Astrocyte of the spinal cord (primary cell): ENCODE data around the gene SH3BGRL2.

Source experiments
- DNase-seq: peaks from one replicate; pipeline ENCODE4 v3.0.0; 2011; ENCODE audit warnings: low read depth, low spot score
- H3K4me3 ChIP-seq: 2 replicates; pipeline ENCODE4 v1.5.1; 2011; ENCODE audit warnings: low read depth, mild to moderate bottlenecking, low read length, moderate library complexity
- CTCF ChIP-seq: IDR thresholded peaks from 2 replicates; pipeline ENCODE4 v1.5.1; 2012; ENCODE audit warnings: low read depth, mild to moderate bottlenecking, low read length, inconsistent platforms
- in situ Hi-C: cut with HindIII; loops from 2 replicates; pipeline ENCODE4 v1.10.0; 2017; ENCODE audit warnings: low sequenced_read_pairs

The SH3BGRL2 gene

GRCh38 chr6:79630883-79631692, at the start of gene SH3BGRL2:
Gene SH3BGRL2, plus strand, starts transcription at chr6:79631329. Its CDS starts 133 bp downstream, at chr6:79631462.
- in situ Hi-C loops: no loop called here
- peak within 1 kb of the TSS; percentile 82 for H3K4me3 ChIP-seq
- DNase-seq: peak; percentile 72
- TF ChIP-seq CTCF: no peak

DNA sequence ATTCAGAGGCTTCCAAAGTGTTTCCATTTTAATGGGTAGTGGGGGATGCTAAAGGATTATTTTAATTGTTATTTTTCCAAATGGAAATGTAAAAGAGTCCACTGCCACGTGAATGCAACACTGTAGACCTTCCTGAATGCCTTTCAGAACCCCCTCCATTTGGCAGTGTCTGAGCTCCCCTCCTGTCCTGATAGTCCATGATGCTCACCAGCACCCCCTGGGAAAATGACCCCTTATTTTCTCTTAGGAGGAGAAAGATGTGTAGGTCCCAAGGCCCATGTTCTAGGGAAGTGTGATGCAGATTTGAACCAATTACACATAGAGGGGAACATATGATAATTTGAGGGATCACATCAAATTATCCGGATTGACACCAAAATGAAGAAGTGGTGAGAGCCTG, 46.8 kb upstream of the SH3BGRL2 start:
- TF ChIP-seq CTCF: no peak
- in situ Hi-C loops: no loop called here
- DNase-seq: no peak
- H3K4me3 ChIP-seq: no peak overlapping the region

DNA sequence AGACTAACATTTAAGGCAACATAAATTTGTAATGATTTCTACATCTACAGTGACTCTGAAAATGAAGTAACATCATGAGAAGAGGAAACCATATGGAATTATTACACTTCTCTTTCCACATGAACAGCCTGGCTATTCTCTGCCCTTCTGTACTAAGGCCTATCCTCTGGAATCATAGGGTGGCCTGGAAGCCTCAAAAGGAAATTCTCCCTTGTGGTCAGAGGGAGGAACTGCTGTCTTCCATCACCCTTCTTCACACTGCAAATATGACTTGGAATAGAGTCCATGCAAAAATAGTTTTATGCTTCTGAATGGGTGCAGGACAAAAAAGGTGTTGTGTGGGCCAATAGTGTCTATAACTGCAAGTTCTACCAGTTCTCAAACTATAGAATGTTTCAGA, 44.6 kb upstream of the SH3BGRL2 start:
- in situ Hi-C loops: no loop called here
- H3K4me3 ChIP-seq: no peak overlapping the region
- TF ChIP-seq CTCF: peak; percentile 61
- DNase-seq: peak; percentile 39

DNA sequence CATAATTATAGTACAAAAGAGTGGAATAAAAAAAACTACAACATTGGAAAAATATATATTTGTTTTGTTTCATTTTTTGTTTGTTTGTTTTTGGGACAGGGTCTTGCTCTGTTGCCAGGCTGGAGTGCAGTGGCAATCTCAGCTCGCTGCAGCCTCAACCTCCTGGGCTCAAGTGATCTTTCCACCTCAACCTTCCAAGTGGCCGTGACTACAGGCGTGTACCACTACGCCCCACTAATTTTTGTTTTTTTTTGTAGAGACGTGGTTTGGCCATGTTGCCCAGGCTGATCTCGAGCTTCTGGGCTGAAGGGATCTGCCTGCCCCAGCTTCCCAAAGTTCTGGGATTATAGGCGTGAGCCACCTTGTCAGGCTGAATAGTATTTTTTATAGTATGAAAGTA, 41.4 kb upstream of the SH3BGRL2 start:
- no peak for DNase-seq
- in situ Hi-C loops: no loop called here
- no peak for TF ChIP-seq CTCF
- H3K4me3 ChIP-seq: no peak overlapping the region

GRCh38 chr6:79597155-79597554, 34.0 kb upstream of the SH3BGRL2 start:
- H3K4me3 ChIP-seq: no peak overlapping the region
- TF ChIP-seq CTCF: no peak
- no peak for DNase-seq
- in situ Hi-C loops: no loop called here

GRCh38 chr6:79598012-79598411, 33.1 kb upstream of the SH3BGRL2 start:
- in situ Hi-C loops: no loop called here
- TF ChIP-seq CTCF: no peak
- H3K4me3 ChIP-seq: no peak overlapping the region
- DNase-seq: no peak
